H1 (cell line): Measurements from ENCODE around the gene CAMSAP3. TPM values are rescaled to one million over a fixed set of nuclear protein-coding genes. Genes with fewer than 3 reads are reported as not detected.
A peak's percentile ranks its signal among the peaks of the same experiment; 100 is the strongest.

Experiments used
- CTCF ChIA-PET: fragments of 300-600 bp; sonication (Branson Sonifier 250); formaldehyde crosslinking; loops from one replicate; lab custom pipeline; 2021; ENCODE audit not compliant: partially characterized antibody; lab: Charles Lee
- POLR2A ChIA-PET: fragments of 300-600 bp; sonication (Branson Sonifier 250); formaldehyde crosslinking; loops from one replicate; lab custom pipeline; 2021; ENCODE audit warnings: inconsistent platforms; ENCODE audit not compliant: partially characterized antibody; lab: Charles Lee
- DNase-seq, 2 experiments: peaks; one replicate each; pipeline versions ENCODE4 v3.0.0 to v3.0.0-alpha.2; 2010 to 2022; ENCODE audit warnings: low spot score in 2 of 2, low read depth in 1 of 2, mixed read lengths in 1 of 2
- FAIRE-seq: peaks from 2 replicates; lab custom pipeline; 2011; peaks lifted over from hg19 to GRCh38; lab: Jason Lieb, UNC
- H2AFZ ChIP-seq: 2 replicates; pipeline ENCODE4 v1.8.1; 2012; ENCODE audit warnings: low read length, inconsistent platforms
- H2AK5ac ChIP-seq: 2 replicates; pipeline ENCODE4 v1.6.1; 2013; ENCODE audit warnings: low read depth, low read length
- H2BK120ac ChIP-seq: replicated peaks from 2 replicates; pipeline ENCODE3; 2013; ENCODE audit warnings: low read depth, low read length, inconsistent platforms
- H2BK12ac ChIP-seq: 2 replicates; pipeline ENCODE4 v1.6.1; 2013; ENCODE audit warnings: low read depth, low read length
- H2BK15ac ChIP-seq: 2 replicates; pipeline ENCODE4 v1.6.1; 2013; ENCODE audit warnings: low read length
- H2BK20ac ChIP-seq: 2 replicates; pipeline ENCODE4 v1.6.1; 2013; ENCODE audit warnings: low read length
- H2BK5ac ChIP-seq: 2 replicates; pipeline ENCODE4 v1.6.1; 2013; ENCODE audit warnings: low read depth, low read length
- H3K14ac ChIP-seq: 2 replicates; pipeline ENCODE4 v1.6.1; 2013; ENCODE audit warnings: inconsistent platforms; ENCODE audit not compliant: insufficient read length
- H3K18ac ChIP-seq: 2 replicates; pipeline ENCODE4 v1.6.1; 2013; ENCODE audit warnings: low read length; ENCODE audit errors: extremely low read depth
- H3K23ac ChIP-seq: 2 replicates; pipeline ENCODE4 v1.6.1; 2013; ENCODE audit warnings: inconsistent platforms; ENCODE audit not compliant: insufficient read length
- H3K23me2 ChIP-seq: 2 replicates; pipeline ENCODE4 v1.6.1; 2013; ENCODE audit warnings: low read depth, low read length
- H3K27ac ChIP-seq: 2 replicates; pipeline ENCODE4 v1.6.1; 2011; ENCODE audit warnings: low read depth, low read length, inconsistent platforms
- H3K27me3 ChIP-seq, 4 experiments: replicated peaks in 1 of 4; 1 replicate in 1 of 4; 2 replicates in 3 of 4; pipeline versions ENCODE4 v1.6.1 to v1.8.1; 2011 to 2013; ENCODE audit warnings: low read length in 3 of 4, mild to moderate bottlenecking in 3 of 4, inconsistent platforms in 2 of 4, mixed read lengths in 2 of 4, moderate library complexity in 1 of 4; ENCODE audit not compliant: control insufficient read depth in 3 of 4, insufficient read depth in 3 of 4; ENCODE audit errors: extremely low read depth in 1 of 4
- H3K36me3 ChIP-seq, 4 experiments: 2 replicates each; pipeline versions ENCODE4 v1.6.1 to v1.8.1; 2011 to 2013; ENCODE audit warnings: mild to moderate bottlenecking in 4 of 4, low read length in 3 of 4, moderate library complexity in 2 of 4, control low read depth in 1 of 4, inconsistent platforms in 1 of 4; ENCODE audit not compliant: insufficient read depth in 4 of 4, control insufficient read depth in 2 of 4
- H3K4ac ChIP-seq: replicated peaks from 2 replicates; pipeline ENCODE3; 2013; ENCODE audit warnings: low read length, low read depth, mixed read lengths, inconsistent platforms; ENCODE audit not compliant: insufficient read length
- H3K4me1 ChIP-seq, 4 experiments: replicated peaks in 1 of 4; 1 replicate in 1 of 4; 2 replicates in 3 of 4; pipeline versions ENCODE4 v1.6.1 to v1.8.1; 2011 to 2013; ENCODE audit warnings: low read length in 3 of 4, inconsistent platforms in 2 of 4, mixed read lengths in 1 of 4; ENCODE audit not compliant: insufficient read depth in 4 of 4, control insufficient read depth in 3 of 4
- H3K4me2 ChIP-seq, 2 experiments: 2 replicates each; pipeline versions ENCODE4 v1.6.1 to v1.8.1; 2011 to 2013; ENCODE audit warnings: low read depth in 2 of 2, low read length in 2 of 2, control low read depth in 1 of 2, inconsistent platforms in 1 of 2, mild to moderate bottlenecking in 1 of 2; ENCODE audit not compliant: insufficient read depth in 1 of 2
- H3K4me3 ChIP-seq, 4 experiments: fragments of 200-600, 300-600 bp in 1 of 4; sonication (generic), shearing (Covaris generic), sonication (Bioruptor Twin) in 1 of 4; 2 replicates each; pipeline versions ENCODE4 v1.5.1 to v1.8.1; 2011 to 2016; ENCODE audit warnings: low read length in 4 of 4, low read depth in 3 of 4, control low read depth in 2 of 4, inconsistent platforms in 2 of 4, mild to moderate bottlenecking in 2 of 4, mixed read lengths in 1 of 4, moderate library complexity in 1 of 4; ENCODE audit not compliant: insufficient read depth in 2 of 4; ENCODE audit errors: extremely low read depth in 1 of 4
- H3K56ac ChIP-seq: replicated peaks from 2 replicates; pipeline ENCODE3; 2013; ENCODE audit warnings: low read depth, mild to moderate bottlenecking, mixed read lengths, low read length, inconsistent platforms; ENCODE audit not compliant: insufficient read length
- H3K79me1 ChIP-seq: 2 replicates; pipeline ENCODE4 v1.6.1; 2013; ENCODE audit warnings: low read depth, low read length, control low read depth
- H3K79me2 ChIP-seq, 2 experiments: 2 replicates each; pipeline versions ENCODE4 v1.6.1 to v1.8.1; 2012 to 2013; ENCODE audit warnings: low read length in 2 of 2, mild to moderate bottlenecking in 2 of 2, inconsistent platforms in 1 of 2; ENCODE audit not compliant: insufficient read depth in 2 of 2, control insufficient read depth in 1 of 2
- H3K9ac ChIP-seq, 4 experiments: replicated peaks in 1 of 4; 1 replicate in 1 of 4; 2 replicates in 3 of 4; pipeline versions ENCODE4 v1.6.1 to v1.8.1; 2011 to 2013; ENCODE audit warnings: low read depth in 3 of 4, low read length in 3 of 4, control low read depth in 2 of 4, mild to moderate bottlenecking in 2 of 4, moderate library complexity in 2 of 4, inconsistent platforms in 1 of 4; ENCODE audit errors: extremely low read depth in 1 of 4
- H3K9me3 ChIP-seq, 2 experiments: 2 replicates each; pipeline versions ENCODE4 v1.6.1 to v1.8.1; 2012 to 2013; ENCODE audit warnings: mild to moderate bottlenecking in 2 of 2, moderate library complexity in 2 of 2, control low read depth in 1 of 2, inconsistent platforms in 1 of 2, low read depth in 1 of 2, low read length in 1 of 2, mixed read lengths in 1 of 2; ENCODE audit not compliant: insufficient read depth in 2 of 2
- H4K20me1 ChIP-seq, 2 experiments: replicated peaks in 1 of 2; 2 replicates each; pipeline versions ENCODE3 to v1.8.1; 2011 to 2013; ENCODE audit warnings: inconsistent platforms in 2 of 2, low read length in 2 of 2, mild to moderate bottlenecking in 1 of 2; ENCODE audit not compliant: insufficient read depth in 2 of 2, control insufficient read depth in 1 of 2
- H4K5ac ChIP-seq: 2 replicates; pipeline ENCODE4 v1.6.1; 2013; ENCODE audit warnings: low read length, low read depth, mixed read lengths, inconsistent platforms; ENCODE audit not compliant: insufficient read length
- H4K8ac ChIP-seq: 2 replicates; pipeline ENCODE4 v1.8.0; 2013; ENCODE audit warnings: mild to moderate bottlenecking, moderate library complexity, low read length, inconsistent platforms; ENCODE audit not compliant: insufficient read depth; ENCODE audit errors: extremely low read depth
- H4K91ac ChIP-seq: replicated peaks from 2 replicates; pipeline ENCODE3; 2013; ENCODE audit warnings: low read length, mixed read lengths, inconsistent platforms; ENCODE audit not compliant: insufficient read length
- KDM1A ChIP-seq: fragments of 200-600, 300-600 bp; sonication (generic); IDR thresholded peaks from 2 replicates; pipeline ENCODE4 v1.7.1; 2016; ENCODE audit warnings: mild to moderate bottlenecking, low read length, borderline replicate concordance
- PHF8 ChIP-seq: fragments of 200-600 bp; sonication (generic); conservative IDR thresholded peaks from 2 replicates; pipeline ENCODE4 v1.7.1; 2012; ENCODE audit warnings: low read depth, mild to moderate bottlenecking, inconsistent platforms, low read length, moderate library complexity
- WGBS, 2 experiments: shearing (Covaris generic) in 1 of 2; methylation state at CpG; one replicate each; pipeline versions ENCODE4 v1.1.6 to v1.1.7; 2013 to 2015; ENCODE audit warnings: low lambda C conversion rate in 2 of 2, mixed read lengths in 2 of 2, inconsistent platforms in 1 of 2, low coverage in 1 of 2, missing lambda C conversion rate in 1 of 2; ENCODE audit not compliant: insufficient replicate concordance in 2 of 2, insufficient coverage in 1 of 2, insufficient read length in 1 of 2; ENCODE audit errors: extremely low coverage in 1 of 2, missing lambda C conversion rate in 1 of 2; 5-methylcytosine and 5-hydroxymethylcytosine counted together
- polyA plus RNA-seq, 7 experiments: library from polyadenylated mRNA; depleted of rRNA in 3 of 7; stranded (reverse) in 5 of 7; unstranded in 2 of 7; fragments of >200 nt in 5 of 7; fragments of 200-250 nt in 2 of 7; gene quantifications; 1 replicate in 5 of 7; 2 replicates in 1 of 7; 4 replicates in 1 of 7; pipeline versions ENCODE4 v1.2.1 to v1.2.3, GENCODE V29; 2011 to 2013; ENCODE audit warnings: missing spikeins in 2 of 7, mixed read lengths in 2 of 7
- total RNA-seq: library from RNA; stranded (reverse); fragmentation: NEBNext Ultra II Directional; extraction: Animal tissue kit (Norgen Biotek cat#: 25700); gene quantifications from 2 replicates; pipeline ENCODE4 v1.2.1, GENCODE V29; 2021
- TF ChIP-seq, protein P1 (sequence below): IDR thresholded peaks from 2 replicates; pipeline ENCODE4 v1.6.1; 2012; ENCODE audit warnings: low read length, inconsistent platforms

CAMSAP3 gene
- total and polyA plus RNA-seq, 2 of the 8 experiments (the other 6 are each of a cell fraction or from before 2014, with no cell fraction given): 11.4 to 30.4 TPM

DNA sequence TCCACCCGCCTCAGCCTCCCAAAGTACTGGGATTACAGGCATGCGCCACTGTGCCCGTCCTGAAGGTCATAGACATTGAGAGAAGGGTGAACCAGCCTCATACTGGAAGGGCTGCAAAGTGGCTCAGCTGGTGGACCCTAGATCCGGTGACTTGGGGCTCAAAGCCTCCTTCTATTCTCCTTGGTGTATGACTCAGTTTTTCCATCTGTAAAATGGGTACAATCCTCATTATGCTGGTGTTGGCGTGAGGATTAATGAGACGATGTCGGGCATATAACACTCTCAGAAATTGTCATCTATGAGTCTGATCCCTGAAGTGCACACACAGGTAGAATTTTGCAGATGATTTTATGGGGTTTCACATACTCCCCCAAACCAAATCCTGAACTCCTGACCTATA, 5.8 kb upstream of the CAMSAP3 start:
- Histone ChIP-seq H3K14ac (no peak overlapping the region), H3K27me3 (no peaks in the 10 kb centered on the region), H4K8ac (no peak overlapping the region), H4K5ac (no peak overlapping the region), H3K56ac (no peak overlapping the region), H2BK15ac (no peak overlapping the region), H3K27ac (no peak overlapping the region), H3K4ac (no peak overlapping the region), H3K4me2 (no peak overlapping the region), H3K23me2 (no peaks in the 10 kb centered on the region), H2BK120ac (no peak overlapping the region), H2AK5ac (no peak overlapping the region), H2BK12ac (no peak overlapping the region), H3K18ac (no peak overlapping the region), H3K4me1 (0 out of 7 replicates have a peak, but pooled peaks cover 0 to 4% (median 0%) of the 10 kb centered on the region in 4 experiments), H4K91ac (no peak overlapping the region), H3K79me1 (no peaks in the 10 kb centered on the region), H3K9ac (no peak overlapping the region), H3K4me3 (no peak overlapping the region), H4K20me1 (no peaks in the 10 kb centered on the region), H3K23ac (no peak overlapping the region), H3K9me3 (no peaks in the 10 kb centered on the region), H2BK20ac (no peak overlapping the region), H2AFZ (no peak overlapping the region), H3K79me2 (no peaks in the 10 kb centered on the region), H2BK5ac (no peak overlapping the region), H3K36me3 (no peaks in the 10 kb centered on the region)
- 90% methylated on average over 7 of the region's 7 CpGs; no CpG with 5 or more reads in 1 of the 2 experiments for WGBS, 2 experiments
- POLR2A ChIA-PET: interaction anchor here (1.1 to 1.7 kb wide), 2 partner anchors 44 to 55 kb away, joined by 3 read pairs; partner anchors contain the start of gene PCP2
- CTCF ChIA-PET: interaction anchor here (0.9 to 2.5 kb wide), 2 partner anchors 16 to 207 kb away, joined by 3 to 8 read pairs; no protein-coding TSS in a partner anchor
- DNase-seq (no peak), FAIRE-seq (no peak)
- TF ChIP-seq PHF8 (no peak), KDM1A (peak; percentile 72)
- TF ChIP-seq, protein P1, sequence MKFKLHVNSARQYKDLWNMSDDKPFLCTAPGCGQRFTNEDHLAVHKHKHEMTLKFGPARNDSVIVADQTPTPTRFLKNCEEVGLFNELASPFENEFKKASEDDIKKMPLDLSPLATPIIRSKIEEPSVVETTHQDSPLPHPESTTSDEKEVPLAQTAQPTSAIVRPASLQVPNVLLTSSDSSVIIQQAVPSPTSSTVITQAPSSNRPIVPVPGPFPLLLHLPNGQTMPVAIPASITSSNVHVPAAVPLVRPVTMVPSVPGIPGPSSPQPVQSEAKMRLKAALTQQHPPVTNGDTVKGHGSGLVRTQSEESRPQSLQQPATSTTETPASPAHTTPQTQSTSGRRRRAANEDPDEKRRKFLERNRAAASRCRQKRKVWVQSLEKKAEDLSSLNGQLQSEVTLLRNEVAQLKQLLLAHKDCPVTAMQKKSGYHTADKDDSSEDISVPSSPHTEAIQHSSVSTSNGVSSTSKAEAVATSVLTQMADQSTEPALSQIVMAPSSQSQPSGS: no peak
